Vagina (tissue), 2 donors: ENCODE measurements around the gene MGMT.

Source experiments
- POLR2A ChIP-seq, 2 donors: fragments of 450-650 bp; IDR thresholded peaks; one replicate each; pipeline ENCODE4 v1.6.1; 2017; ENCODE audit warnings: antibody characterized with exemption in 2 of 2, mild to moderate bottlenecking in 2 of 2, moderate library complexity in 2 of 2
- POLR2AphosphoS5 ChIP-seq, 2 donors: sonication (generic); formaldehyde crosslinking; IDR thresholded peaks; one replicate each; pipeline ENCODE4 v1.9.0; 2017; ENCODE audit warnings: antibody characterized with exemption in 2 of 2, mild to moderate bottlenecking in 2 of 2, low read depth in 1 of 2; ENCODE audit not compliant: insufficient read depth in 1 of 2
- TF ChIP-seq, protein P1 (sequence below), 3 experiments: fragments of 450-650 bp in 2 of 3; fragments of 200-600 bp in 1 of 3; sonication (generic) in 1 of 3; IDR thresholded peaks; one replicate each; pipeline ENCODE4 v1.5.1; 2017 to 2019; ENCODE audit warnings: antibody characterized with exemption in 3 of 3, mild to moderate bottlenecking in 2 of 3, moderate library complexity in 2 of 3

DNA sequence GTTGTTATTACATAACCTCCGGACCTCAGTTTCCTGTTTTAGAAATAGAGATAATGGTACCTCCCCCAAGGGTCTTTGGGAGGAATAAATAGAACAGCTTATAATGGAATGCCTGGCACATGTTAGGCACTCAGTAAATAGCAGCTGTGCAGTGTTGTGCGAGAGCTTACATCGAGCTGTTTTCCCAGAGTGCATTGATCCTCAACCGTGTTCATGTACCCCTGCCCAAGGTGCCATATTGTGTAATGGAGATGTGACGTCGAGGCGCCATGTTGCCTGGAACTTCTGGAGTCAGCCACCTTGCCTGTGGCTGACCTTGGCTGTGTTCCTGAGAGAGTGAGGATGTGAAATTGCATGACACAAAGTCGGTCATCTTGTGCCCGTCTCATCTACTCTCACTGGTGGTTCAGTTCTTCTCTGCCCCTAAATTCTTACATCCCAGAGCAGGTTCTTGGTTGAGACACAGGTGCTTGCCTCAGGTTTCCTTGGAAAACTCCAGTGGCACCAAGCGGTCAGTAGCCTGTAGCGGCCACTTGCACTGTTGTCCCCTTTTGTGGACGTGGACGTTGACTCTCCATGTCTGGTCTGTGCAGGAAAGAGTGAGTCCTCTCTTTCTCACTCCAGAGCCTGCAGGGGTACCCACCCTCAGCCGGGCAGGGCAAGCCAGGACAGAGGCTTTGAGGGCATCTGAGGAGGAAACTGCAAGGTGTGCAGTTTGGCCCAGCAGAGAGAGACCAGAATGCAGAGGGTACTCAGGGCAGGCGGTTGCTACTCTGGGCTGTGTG lies 230.6 kb downstream of the MGMT start:
- TF ChIP-seq, protein P1, sequence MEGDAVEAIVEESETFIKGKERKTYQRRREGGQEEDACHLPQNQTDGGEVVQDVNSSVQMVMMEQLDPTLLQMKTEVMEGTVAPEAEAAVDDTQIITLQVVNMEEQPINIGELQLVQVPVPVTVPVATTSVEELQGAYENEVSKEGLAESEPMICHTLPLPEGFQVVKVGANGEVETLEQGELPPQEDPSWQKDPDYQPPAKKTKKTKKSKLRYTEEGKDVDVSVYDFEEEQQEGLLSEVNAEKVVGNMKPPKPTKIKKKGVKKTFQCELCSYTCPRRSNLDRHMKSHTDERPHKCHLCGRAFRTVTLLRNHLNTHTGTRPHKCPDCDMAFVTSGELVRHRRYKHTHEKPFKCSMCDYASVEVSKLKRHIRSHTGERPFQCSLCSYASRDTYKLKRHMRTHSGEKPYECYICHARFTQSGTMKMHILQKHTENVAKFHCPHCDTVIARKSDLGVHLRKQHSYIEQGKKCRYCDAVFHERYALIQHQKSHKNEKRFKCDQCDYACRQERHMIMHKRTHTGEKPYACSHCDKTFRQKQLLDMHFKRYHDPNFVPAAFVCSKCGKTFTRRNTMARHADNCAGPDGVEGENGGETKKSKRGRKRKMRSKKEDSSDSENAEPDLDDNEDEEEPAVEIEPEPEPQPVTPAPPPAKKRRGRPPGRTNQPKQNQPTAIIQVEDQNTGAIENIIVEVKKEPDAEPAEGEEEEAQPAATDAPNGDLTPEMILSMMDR (IDR thresholded peaks at IDR 0.05) = no peak
- no peak for TF ChIP-seq POLR2A (IDR thresholded peaks at IDR 0.05)
- TF ChIP-seq POLR2AphosphoS5 (IDR thresholded peaks at IDR 0.05; ENCODE audit: insufficient read depth in 1 of 2, low read depth in 1 of 2) = no peak
